AG04449 (cell line): ENCODE results near the gene ITPRID1.

Source experiments
- CTCF ChIA-PET: fragments of 350-600 bp; formaldehyde crosslinking; extraction: SDS; loops from one replicate; lab custom pipeline; 2021; ENCODE audit warnings: antibody characterized with exemption; lab: Yijun Ruan, JAX
- POLR2A ChIA-PET: fragments of 400-600, 350-600 bp; formaldehyde crosslinking; extraction: SDS; loops from one replicate; lab custom pipeline; 2020; ENCODE audit warnings: antibody characterized with exemption, inconsistent platforms; lab: Yijun Ruan, JAX
- DNase-seq: peaks from one replicate; pipeline ENCODE4 v3.0.0-alpha.2; 2010; ENCODE audit warnings: low read depth, low spot score
- H3K4me3 ChIP-seq: 2 replicates; pipeline ENCODE4 v1.5.1; 2011; ENCODE audit warnings: low read depth, mild to moderate bottlenecking, control low read depth, low read length
- TF ChIP-seq, protein P1 (sequence below): IDR thresholded peaks from one replicate; pipeline ENCODE4 v1.5.1; 2011; ENCODE audit warnings: mild to moderate bottlenecking, moderate library complexity, low read length, control low read depth, inconsistent platforms; ENCODE audit not compliant: insufficient read depth; ENCODE audit errors: missing control alignments

ITPRID1 gene

DNA sequence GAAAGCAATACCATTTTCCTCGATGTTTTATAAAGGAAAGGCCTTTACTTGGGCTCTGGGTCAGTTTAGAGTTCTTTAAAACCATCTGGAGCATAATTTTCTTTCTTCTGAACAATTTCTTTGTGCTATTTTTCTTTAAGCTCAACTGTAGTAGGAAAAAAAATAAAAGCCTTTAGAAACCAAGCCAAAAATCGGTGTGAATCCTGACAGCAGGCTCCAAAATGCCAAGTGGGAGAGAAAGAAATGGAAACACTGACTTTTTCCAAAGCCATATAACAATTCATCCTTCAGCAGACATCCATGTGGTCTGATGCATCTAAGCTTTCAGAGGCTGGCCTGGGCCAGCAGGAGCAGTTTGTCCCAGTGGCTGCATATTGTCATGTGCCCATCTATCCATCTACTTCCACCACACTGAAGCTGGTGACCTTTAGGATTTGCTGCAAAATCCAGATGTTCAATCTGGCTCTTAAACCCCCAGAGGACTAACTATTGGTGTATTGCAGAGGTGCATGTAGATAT is 23.0 kb upstream of the ITPRID1 start:
- DNase-seq, result no peak
- TF ChIP-seq, protein P1, sequence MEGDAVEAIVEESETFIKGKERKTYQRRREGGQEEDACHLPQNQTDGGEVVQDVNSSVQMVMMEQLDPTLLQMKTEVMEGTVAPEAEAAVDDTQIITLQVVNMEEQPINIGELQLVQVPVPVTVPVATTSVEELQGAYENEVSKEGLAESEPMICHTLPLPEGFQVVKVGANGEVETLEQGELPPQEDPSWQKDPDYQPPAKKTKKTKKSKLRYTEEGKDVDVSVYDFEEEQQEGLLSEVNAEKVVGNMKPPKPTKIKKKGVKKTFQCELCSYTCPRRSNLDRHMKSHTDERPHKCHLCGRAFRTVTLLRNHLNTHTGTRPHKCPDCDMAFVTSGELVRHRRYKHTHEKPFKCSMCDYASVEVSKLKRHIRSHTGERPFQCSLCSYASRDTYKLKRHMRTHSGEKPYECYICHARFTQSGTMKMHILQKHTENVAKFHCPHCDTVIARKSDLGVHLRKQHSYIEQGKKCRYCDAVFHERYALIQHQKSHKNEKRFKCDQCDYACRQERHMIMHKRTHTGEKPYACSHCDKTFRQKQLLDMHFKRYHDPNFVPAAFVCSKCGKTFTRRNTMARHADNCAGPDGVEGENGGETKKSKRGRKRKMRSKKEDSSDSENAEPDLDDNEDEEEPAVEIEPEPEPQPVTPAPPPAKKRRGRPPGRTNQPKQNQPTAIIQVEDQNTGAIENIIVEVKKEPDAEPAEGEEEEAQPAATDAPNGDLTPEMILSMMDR, result no peak
- no peak overlapping the region for H3K4me3 ChIP-seq
- ChIA-PET POLR2A (no interaction called here), CTCF (no interaction called here)

DNA sequence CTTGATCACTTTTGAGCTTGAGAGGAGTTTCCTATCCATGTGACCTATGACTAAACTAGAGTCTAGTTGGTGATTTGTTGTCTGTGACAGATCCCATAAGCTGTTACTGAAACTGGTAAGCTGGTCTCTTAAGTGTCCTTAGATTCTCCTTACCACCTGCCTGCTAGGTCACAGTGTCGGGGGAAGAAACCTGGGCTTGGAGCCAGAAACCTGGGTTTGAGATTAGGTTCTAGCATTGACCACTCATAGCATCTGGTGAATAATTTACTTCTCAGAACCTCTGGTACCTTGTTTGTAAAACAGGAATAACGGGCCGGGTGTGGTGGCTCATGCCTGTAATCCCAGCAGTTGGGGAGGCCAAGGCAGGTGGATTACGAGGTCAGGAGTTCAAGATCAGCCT is 21.8 kb upstream of the ITPRID1 start:
- TF ChIP-seq, protein P1, result no peak
- no peak overlapping the region for H3K4me3 ChIP-seq
- ChIA-PET POLR2A (no interaction called here), CTCF (interaction anchor here (1.3 kb wide), 1 partner anchor 49 kb away, joined by 3 read pairs; no protein-coding TSS in a partner anchor)
- no peak for DNase-seq

- TF ChIP-seq, protein P1, result no peak
- no peak overlapping the region for H3K4me3 ChIP-seq
- POLR2A ChIA-PET, result no interaction called here
- CTCF ChIA-PET, result no interaction called here
- DNase-seq, result no peak
Observed at GRCh38 chr7:31493714-31494181, 20.1 kb upstream of the ITPRID1 start.

DNA sequence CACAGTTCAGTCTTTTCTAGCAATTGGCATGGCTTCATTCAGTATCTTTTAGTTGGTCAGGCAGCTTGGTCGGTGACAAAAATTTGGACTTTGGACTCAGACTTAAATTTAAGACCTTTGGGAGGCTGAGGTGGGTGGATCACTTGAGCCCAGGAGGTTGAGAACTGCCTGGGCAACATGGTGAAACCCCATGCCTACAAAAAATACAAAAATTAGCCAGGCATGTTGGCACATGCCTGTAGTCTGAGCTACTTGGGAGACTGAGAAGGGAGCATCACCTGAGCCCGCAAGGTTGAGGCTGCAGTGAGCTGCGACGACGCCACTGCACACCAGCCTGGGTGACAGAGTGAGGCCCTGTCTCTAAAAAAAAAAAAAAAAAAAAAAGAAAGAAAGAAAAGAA is 19.5 kb upstream of the ITPRID1 start:
- ChIA-PET CTCF (interaction anchor here (1.4 kb wide), 1 partner anchor 51 kb away, joined by 5 read pairs; no protein-coding TSS in a partner anchor), POLR2A (no interaction called here)
- no peak for DNase-seq
- TF ChIP-seq, protein P1, result no peak
- H3K4me3 ChIP-seq, result no peak overlapping the region

- TF ChIP-seq, protein P1, result no peak
- ChIA-PET POLR2A (no interaction called here), CTCF (no interaction called here)
- DNase-seq, result no peak
- H3K4me3 ChIP-seq, result no peak overlapping the region
Observed at GRCh38 chr7:31495653-31496052, 18.2 kb upstream of the ITPRID1 start.

GRCh38 chr7:31497516-31497915 is 16.4 kb upstream of the ITPRID1 start:
- DNase-seq, result no peak
- ChIA-PET POLR2A (no interaction called here), CTCF (no interaction called here)
- no peak overlapping the region for H3K4me3 ChIP-seq
- TF ChIP-seq, protein P1, result no peak
